ENCODE measurements around the gene GAK.

Gene GAK

DNA sequence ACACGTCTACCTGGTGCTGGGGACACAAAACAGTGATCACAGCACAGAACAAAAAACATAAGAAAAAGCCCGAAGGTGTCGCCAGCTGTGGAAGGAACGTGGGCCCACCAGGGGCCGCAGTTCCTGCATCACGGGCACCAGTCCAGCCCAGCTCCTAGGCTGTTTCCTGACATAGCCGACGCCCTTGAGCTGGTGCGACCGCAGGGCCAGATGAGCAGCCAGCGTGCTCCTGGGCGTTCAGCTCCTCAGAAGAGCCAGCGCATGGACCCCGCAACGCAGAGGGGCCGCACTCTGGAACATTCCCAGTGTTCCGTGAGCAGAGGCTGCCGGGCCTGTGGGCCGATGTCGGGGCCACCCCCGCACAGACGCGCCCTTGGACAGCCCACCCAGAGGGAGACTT lies 44.1 kb downstream of the GAK start:
- Histone ChIP-seq H3K27ac (ENCODE audit: poor library complexity, severe bottlenecking) (no peak overlapping the region), H3K4me1 (ENCODE audit: insufficient read depth, poor library complexity, severe bottlenecking) (no peaks in the 10 kb centered on the region), H3K36me3 (ENCODE audit: low read depth) (peaks cover 6% of the 10 kb centered on the region), H3K4me3 (ENCODE audit: severe bottlenecking) (no peak overlapping the region), H3K27me3 (ENCODE audit: insufficient read depth, poor library complexity, severe bottlenecking) (no peaks in the 10 kb centered on the region), H3K9me3 (ENCODE audit: severe bottlenecking) (no peaks in the 10 kb centered on the region)
- TF ChIP-seq, protein P1, sequence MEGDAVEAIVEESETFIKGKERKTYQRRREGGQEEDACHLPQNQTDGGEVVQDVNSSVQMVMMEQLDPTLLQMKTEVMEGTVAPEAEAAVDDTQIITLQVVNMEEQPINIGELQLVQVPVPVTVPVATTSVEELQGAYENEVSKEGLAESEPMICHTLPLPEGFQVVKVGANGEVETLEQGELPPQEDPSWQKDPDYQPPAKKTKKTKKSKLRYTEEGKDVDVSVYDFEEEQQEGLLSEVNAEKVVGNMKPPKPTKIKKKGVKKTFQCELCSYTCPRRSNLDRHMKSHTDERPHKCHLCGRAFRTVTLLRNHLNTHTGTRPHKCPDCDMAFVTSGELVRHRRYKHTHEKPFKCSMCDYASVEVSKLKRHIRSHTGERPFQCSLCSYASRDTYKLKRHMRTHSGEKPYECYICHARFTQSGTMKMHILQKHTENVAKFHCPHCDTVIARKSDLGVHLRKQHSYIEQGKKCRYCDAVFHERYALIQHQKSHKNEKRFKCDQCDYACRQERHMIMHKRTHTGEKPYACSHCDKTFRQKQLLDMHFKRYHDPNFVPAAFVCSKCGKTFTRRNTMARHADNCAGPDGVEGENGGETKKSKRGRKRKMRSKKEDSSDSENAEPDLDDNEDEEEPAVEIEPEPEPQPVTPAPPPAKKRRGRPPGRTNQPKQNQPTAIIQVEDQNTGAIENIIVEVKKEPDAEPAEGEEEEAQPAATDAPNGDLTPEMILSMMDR (IDR thresholded peaks at IDR 0.05; ENCODE audit: poor library complexity, severe bottlenecking), result no peak
- no peak for DNase-seq (ENCODE audit: low spot score)
- no peak for ATAC-seq (ENCODE audit: low read depth)

DNA sequence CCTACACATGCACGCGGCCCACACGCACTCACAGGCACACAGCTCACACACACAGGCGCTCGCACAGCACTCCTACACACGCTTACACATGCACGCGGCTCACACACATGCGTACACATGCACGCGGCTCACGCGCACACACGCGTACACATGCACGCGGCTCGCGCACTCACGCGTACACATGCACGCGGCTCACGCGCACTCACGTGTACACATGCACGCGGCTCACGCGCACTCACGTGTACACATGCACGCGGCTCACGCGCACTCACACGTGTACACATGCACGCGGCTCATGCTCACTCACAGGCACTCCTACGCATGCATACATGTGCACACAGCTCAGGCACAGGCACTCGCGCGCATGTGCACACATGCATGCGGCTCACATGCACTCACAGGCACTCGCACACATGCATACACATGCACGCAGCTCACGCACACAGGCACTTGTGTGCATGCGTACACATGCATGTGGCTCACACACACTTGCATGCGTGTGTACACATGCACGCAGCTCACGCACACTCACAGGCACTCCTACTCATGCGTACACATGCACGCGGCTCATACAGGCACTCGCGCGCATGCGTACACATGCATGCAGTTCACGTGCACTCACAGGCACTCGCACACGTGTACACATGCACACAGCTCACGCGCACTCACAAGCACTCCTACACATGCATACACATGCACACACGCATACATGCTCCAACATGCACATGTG lies 44.9 kb downstream of the GAK start:
- Histone ChIP-seq H3K4me3 (ENCODE audit: severe bottlenecking) (no peak overlapping the region), H3K27me3 (ENCODE audit: insufficient read depth, poor library complexity, severe bottlenecking) (no peaks in the 10 kb centered on the region), H3K4me1 (ENCODE audit: insufficient read depth, poor library complexity, severe bottlenecking) (no peaks in the 10 kb centered on the region), H3K9me3 (ENCODE audit: severe bottlenecking) (no peaks in the 10 kb centered on the region), H3K36me3 (ENCODE audit: low read depth) (peaks cover 6% of the 10 kb centered on the region), H3K27ac (ENCODE audit: poor library complexity, severe bottlenecking) (no peak overlapping the region)
- DNase-seq (ENCODE audit: low spot score) (no peak), ATAC-seq (ENCODE audit: low read depth) (no peak)
- TF ChIP-seq, protein P1 (IDR thresholded peaks at IDR 0.05; ENCODE audit: poor library complexity, severe bottlenecking), result no peak

DNA sequence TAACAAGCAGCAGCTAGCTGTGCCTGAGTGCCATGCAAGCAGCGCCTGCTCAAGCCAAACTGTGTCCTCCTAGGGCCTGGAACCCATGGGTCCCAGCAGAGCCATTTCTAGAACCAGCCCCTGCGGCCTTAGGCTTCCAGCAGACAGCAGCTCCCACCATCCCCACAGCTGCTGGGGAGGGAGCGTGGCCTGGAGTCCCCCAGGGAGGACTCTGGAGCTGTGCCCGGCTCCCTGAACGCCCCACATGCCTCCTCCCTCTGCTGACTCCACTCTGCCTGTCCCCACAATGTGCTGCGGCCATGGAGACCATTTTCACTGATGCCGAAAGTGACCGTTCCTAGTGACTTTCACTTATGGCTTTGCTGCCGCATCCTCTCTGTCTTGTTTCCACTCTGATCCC lies 45.9 kb downstream of the GAK start:
- no peaks in the 10 kb centered on the region for H3K9me3 ChIP-seq (ENCODE audit: severe bottlenecking)
- no peak for ATAC-seq (ENCODE audit: low read depth)
- no peak for DNase-seq (ENCODE audit: low spot score)
- H3K27ac ChIP-seq (ENCODE audit: poor library complexity, severe bottlenecking), result no peak overlapping the region
- H3K27me3 ChIP-seq (ENCODE audit: insufficient read depth, poor library complexity, severe bottlenecking), result no peaks in the 10 kb centered on the region
- H3K4me1 ChIP-seq (ENCODE audit: insufficient read depth, poor library complexity, severe bottlenecking), result no peaks in the 10 kb centered on the region
- H3K36me3 ChIP-seq (ENCODE audit: low read depth), result peaks cover 9% of the 10 kb centered on the region
- TF ChIP-seq, protein P1 (IDR thresholded peaks at IDR 0.05; ENCODE audit: poor library complexity, severe bottlenecking), result no peak
- no peak overlapping the region for H3K4me3 ChIP-seq (ENCODE audit: severe bottlenecking)

DNA sequence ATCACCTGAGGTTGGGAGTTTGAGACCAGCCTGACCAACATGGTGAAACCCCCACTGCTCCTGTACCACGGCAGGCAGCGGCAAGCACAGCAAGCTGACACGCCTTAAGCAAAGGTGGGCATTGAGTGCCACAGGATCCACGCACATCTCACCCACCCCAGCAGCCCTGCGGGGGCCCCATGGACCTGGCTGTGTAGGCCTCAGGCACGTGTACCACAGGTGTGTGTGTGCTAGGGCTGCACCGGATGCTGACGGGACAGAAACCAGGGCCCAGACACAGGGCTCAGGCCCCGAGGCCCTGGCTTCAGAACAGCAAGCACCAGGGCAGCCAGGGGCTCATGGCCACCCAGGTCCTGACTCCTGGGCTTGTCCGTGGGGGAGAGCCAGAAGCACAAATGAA lies 46.8 kb downstream of the GAK start:
- peaks cover 9% of the 10 kb centered on the region for H3K36me3 ChIP-seq (ENCODE audit: low read depth)
- H3K4me3 ChIP-seq (ENCODE audit: severe bottlenecking), result no peak overlapping the region
- ATAC-seq (ENCODE audit: low read depth) (no peak), DNase-seq (ENCODE audit: low spot score) (no peak)
- TF ChIP-seq, protein P1 (IDR thresholded peaks at IDR 0.05; ENCODE audit: poor library complexity, severe bottlenecking), result no peak
- no peaks in the 10 kb centered on the region for H3K9me3 ChIP-seq (ENCODE audit: severe bottlenecking)
- H3K27ac ChIP-seq (ENCODE audit: poor library complexity, severe bottlenecking), result no peak overlapping the region
- no peaks in the 10 kb centered on the region for H3K27me3 ChIP-seq (ENCODE audit: insufficient read depth, poor library complexity, severe bottlenecking)
- no peaks in the 10 kb centered on the region for H3K4me1 ChIP-seq (ENCODE audit: insufficient read depth, poor library complexity, severe bottlenecking)

DNA sequence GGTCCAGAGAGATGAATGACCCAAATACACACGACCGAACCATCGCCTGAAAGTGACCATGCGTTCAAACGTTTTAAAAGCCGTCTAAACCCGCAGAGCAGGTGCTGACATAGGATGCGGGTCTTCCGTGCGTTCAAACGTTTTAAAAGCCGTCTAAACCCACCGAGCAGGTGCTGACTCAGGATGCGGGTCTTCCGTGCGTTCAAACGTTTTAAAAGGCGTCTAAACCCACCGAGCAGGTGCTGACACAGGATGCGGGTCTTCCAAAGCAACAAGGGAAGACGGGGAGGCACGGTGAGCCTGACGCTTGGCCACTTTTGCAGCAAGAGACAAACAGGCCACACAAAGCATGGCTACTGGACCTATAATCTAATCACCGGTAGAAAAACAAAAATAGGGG lies 47.2 kb downstream of the GAK start:
- H3K9me3 ChIP-seq (ENCODE audit: severe bottlenecking), result no peaks in the 10 kb centered on the region
- H3K4me3 ChIP-seq (ENCODE audit: severe bottlenecking), result no peak overlapping the region
- H3K27me3 ChIP-seq (ENCODE audit: insufficient read depth, poor library complexity, severe bottlenecking), result no peaks in the 10 kb centered on the region
- TF ChIP-seq, protein P1 (IDR thresholded peaks at IDR 0.05; ENCODE audit: poor library complexity, severe bottlenecking), result no peak
- H3K27ac ChIP-seq (ENCODE audit: poor library complexity, severe bottlenecking), result no peak overlapping the region
- H3K4me1 ChIP-seq (ENCODE audit: insufficient read depth, poor library complexity, severe bottlenecking), result no peaks in the 10 kb centered on the region
- ATAC-seq (ENCODE audit: low read depth), result no peak
- no peak for DNase-seq (ENCODE audit: low spot score)
- peaks cover 9% of the 10 kb centered on the region for H3K36me3 ChIP-seq (ENCODE audit: low read depth)

Data from RWPE2 (cell line).